CD4-positive, alpha-beta T cell treated with Interleukin-15 for 1 hour (primary cell): ENCODE measurements around the gene SFRP5.

Experiments
- DNase-seq: peaks from one replicate; pipeline ENCODE4 v3.0.0-alpha.2; 2020

The SFRP5 gene, protein sequence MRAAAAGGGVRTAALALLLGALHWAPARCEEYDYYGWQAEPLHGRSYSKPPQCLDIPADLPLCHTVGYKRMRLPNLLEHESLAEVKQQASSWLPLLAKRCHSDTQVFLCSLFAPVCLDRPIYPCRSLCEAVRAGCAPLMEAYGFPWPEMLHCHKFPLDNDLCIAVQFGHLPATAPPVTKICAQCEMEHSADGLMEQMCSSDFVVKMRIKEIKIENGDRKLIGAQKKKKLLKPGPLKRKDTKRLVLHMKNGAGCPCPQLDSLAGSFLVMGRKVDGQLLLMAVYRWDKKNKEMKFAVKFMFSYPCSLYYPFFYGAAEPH

DNA sequence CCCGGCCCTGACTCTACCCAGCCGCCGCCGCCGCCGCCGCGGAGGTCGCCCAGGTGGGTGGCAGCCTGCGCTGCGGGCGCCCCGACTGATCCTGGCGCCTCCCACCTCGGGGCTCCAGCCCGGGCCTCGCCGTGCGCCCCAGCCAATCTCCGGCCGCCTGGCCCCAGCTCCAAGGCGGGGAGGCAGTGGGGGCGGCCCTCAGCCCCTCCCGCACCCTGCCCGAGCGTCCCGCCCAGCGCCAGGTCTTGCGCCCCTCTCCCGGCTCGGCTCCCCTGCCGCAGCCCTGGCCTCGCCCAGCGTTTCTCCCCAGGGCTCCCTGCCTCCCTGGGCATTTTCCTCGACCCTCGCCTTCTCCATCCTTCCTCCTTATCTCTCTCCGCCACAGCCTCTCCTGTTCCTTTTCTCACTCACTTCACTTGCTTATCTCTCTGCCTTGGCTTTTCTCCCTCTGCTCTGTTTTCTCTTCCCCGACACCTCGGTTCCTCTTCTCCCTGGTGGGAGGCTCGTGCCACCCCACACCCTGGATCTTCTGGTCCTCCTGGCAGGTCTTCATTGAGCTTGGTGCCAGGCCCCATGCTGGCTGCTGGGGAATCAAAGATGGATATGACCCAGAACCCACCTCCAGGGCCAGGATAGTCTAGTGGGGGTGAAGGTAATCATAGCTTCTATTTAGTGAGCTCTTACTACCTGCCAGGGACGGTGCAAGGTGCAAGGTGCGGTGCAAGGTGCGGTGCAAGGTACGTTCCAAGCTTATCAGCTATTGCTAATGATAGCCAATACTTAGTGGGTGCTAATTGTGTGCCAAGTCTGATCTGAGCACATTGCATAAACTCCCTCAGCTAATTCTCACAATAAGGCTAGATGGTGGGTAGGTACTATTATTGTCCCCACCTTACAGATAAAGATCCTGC, at the start of gene SFRP5:
Gene SFRP5 (minus strand): TSS at position 87 of the 911 bp plus-strand sequence. CDS start 166 bp downstream, outside the sequence.
- DNase-seq: no peak

DNA sequence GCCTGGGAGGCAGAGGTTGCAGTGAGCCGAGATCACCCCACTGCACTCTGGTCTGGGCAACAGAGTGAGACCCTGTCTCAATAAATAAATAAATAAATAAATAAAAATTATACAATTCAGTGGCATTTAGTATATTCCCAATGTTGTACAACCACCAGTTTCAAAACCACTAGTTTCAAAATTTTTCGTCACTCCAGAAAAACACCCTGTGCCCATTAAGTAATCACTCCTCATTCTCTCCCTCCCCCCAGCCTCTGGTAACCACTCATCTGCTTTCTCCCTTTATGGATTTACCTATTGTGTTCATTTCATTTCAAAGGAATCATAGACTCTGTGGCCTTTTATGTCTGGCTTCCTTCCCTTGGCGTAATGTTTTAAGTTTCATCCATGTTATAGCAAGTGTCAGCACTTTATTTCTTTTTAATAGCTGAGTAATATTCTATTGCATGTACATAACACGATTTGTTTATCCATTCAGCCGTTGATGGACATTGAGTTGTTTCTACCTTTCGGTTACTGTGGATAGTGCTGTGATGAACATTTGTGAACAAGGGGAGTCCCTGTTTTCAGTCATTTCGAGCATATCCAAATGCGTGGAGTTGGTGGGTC, 48.4 kb upstream of the SFRP5 start:
- no peak for DNase-seq

DNA sequence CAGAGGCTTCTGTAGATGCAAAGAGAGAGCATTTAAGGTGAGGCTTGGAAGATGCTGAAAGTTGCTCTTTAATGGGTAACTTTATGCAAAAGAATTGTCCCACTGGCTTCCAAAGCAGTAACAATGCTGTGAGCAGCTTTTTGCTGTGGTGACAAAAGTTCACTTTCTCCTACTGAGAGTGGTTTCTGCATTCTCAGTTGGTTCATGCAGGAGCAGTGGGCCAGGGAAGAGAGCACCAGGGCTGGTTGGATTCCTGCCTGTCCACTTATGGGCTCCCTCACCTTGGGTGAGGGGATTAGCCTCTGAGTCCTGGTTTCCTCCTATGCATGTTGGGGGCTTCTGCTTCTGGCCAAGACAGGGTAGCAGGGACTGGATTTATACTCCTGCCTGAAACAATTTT, 46.8 kb upstream of the SFRP5 start:
- DNase-seq: no peak

DNA sequence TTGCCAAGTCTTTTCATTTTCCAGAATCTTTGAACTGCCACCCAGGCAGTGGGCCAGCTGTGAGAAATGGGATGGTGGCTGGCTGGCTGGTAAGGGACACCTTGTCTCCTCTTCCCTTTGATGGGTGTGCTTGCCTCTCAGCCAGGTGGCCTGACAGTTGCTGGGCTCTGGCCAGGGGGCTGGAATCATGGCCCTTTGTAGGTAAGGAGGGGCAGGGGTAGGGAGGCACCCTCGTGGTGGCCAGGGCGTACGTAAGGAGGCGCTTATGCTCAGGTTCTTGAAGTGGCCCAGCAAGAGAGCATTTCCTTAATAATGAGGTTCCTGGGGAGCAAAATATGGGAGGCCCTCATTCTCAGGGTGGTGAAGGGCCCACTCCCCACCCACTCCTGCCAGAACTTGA, 44.8 kb upstream of the SFRP5 start:
- no peak for DNase-seq

DNA sequence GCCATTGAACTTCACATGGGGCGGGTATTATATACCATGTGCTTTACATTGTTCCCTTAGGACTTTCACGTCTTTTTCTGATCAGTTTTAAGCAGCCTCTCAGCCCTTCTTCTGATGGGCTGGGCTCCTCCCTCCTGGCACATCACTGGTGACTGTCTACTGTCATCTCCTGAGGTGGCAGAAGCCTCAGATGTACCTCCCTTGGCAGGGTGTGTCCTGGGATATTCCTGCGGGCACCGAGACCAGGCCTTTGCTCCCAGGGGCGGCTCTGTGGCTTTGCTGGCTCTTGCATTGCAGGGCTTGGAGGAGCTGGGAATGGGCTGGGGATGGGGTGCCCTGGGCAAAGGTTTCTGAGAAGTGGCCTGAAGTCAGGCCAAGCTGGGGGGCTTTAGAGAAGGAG, 43.2 kb upstream of the SFRP5 start:
- no peak for DNase-seq

DNA sequence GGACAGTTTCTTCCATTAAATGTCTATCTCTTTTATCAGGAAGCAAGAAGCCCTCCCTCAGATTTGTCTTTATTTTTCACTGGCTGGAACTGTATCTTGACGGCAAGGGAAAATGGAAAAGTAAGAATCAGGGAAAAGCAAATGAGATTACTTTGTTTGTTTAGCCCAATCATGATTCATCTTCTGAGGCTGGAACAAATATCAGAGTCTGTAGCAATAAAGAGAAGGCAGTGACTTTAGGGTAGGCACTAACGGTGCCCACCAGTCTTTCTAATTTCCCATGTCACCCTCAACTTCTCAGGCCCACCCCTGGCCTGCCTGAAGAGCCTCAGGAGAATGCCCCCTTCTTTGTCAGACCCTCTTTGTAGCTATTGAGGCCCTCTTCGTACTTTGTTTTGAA, 41.5 kb upstream of the SFRP5 start:
- DNase-seq: no peak

DNA sequence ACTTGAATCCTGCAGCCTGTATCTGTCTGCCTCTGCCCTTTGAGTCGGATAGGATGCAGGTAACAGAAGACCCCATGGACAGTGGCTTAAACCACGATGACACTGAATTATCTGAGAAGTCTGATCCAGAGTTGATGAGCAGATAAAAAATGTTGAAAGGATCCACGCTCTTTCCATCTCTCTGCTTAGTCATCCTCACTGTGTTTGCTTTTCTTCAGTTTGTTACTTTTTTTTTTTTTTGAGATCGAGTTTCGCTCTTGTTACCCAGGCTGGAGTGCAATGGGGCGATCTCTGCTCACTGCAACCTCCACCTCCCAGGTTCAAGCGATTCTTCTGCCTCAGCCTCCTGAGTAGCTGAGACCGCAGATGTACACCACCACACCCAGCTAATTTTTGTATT, 40.9 kb upstream of the SFRP5 start:
- no peak for DNase-seq

DNA sequence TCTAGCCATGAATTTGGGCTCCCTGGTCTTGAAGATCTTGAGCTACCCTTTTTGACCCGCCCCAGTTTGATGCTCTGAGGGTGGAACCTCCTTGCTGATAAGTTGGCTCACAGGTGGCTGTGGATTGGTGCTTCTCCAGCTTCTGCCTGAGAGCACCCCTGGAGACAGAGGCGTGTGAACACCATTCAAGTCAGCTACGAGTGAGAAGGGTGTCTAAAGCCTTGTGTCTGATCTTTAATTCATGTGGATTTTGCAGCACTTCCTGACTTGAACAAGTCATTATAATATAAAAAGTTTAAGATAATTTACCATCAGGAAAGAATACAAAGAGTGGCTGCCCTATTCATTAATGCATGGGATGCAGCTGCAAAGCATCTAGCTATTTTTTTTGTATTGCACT, 40.2 kb upstream of the SFRP5 start:
- DNase-seq: no peak

DNA sequence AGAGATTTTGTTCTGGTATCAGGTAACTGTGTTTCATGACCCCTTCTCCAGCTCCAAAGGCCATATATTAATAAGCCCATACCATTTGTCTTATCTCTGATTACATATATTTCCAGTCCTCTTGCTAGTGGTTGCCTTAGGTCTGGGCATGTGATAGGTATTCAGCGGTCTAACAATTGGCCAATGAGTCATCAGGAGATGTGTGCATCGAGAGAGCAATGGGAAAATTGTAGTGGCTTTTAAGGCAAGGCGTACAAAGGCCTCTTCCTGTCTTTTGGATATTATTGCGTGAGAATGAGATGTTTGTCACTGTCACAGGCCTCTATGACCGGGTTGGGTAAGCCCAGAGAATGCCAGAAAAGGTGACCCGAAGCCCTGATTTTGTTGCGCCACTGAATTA, 38.6 kb upstream of the SFRP5 start:
- DNase-seq: no peak

DNA sequence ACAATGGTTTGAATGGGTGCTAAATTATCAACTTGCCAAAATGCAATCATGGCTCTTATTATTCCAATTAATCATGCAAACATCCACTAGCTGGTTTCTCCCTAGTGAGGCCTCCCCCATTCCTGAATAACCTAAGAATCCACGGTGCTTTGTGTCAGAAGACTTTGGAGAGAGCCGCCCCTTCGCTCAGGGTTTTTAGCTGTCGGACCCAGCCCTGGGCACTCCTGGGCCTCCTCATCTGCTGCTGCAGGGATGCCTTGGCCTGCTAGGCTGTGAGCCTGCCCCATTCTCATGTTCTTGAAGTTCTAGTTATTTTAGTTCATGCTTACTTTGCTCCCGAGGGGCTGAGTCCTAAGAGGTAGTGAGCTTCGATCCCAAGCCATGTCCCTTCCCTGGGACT, 34.1 kb upstream of the SFRP5 start:
- no peak for DNase-seq

DNA sequence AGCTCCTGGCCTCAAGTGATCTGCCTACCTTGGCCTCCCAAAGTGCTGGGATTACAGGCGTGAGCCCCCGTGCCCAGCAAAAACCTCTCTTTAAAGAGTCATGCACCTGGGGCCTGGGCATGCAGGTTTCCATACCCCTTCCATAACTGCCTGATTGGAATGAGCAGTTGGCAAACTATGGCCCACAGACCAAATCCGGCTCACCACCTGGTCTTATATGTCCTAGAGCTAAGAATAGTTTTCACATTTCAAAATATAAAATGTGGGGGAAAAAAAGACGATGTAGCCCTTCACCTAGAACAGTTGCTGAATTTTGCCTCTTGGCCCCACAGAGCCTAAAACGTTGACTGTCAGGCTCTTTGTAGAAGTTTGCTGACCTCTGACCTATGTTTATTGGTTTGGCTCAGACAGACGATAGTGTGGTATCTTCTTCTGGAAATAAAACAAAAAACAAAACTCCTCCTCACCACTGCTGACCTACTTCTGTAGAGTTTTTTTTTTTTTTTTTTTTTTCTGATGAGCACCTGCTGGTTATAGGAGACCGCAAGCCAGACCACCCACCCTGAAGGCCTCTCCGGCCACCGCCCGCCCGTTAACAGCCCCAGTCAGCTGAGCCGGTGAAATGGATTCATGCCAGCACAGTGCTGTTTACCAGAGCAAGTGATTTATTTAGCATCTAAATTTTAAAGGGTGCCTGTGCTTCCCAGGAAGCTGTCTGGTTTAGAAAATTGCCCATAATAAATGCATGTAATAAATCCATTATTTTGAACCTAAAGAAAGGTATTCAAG, 33.5 kb upstream of the SFRP5 start:
- DNase-seq: no peak

DNA sequence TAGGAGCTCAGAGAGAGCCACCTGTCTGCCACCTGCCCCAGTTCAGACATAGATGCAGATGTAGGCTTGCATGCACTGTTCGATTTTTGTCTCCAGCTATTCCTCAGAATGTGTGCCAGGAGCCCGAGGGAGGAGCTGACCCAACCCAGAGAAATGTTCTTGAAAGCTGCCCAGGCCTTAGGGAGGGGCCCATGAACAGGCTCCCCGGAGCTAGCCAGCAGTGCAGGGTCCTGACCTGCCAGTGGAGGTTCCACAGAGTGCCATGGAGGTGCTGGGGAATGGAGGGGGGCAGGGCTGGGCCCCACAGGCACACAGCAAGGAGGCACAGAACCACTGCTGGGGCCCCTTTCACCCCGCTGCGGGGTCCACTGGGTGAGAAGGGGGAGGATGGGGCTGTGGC, 29.6 kb upstream of the SFRP5 start:
- no peak for DNase-seq

DNA sequence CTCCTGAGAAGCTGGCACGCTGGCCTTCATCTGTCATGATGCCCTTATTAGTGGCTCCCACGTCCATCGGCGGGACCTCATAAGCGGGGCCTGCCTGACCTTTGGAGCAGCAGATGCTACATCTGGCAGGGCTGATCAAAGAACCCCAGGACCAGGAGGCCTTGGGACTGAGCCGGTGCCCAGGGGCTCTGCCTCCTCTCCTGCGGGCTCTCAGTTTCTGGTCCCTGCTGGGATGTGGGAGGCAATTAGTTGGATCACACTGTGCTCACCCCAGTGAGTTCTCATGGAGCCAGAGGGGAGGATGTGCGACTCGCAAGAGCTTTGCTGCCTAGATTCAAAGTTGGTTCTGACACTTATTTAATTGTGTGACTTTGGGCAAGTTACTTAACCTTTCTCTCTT, 28.7 kb upstream of the SFRP5 start:
- DNase-seq: no peak

DNA sequence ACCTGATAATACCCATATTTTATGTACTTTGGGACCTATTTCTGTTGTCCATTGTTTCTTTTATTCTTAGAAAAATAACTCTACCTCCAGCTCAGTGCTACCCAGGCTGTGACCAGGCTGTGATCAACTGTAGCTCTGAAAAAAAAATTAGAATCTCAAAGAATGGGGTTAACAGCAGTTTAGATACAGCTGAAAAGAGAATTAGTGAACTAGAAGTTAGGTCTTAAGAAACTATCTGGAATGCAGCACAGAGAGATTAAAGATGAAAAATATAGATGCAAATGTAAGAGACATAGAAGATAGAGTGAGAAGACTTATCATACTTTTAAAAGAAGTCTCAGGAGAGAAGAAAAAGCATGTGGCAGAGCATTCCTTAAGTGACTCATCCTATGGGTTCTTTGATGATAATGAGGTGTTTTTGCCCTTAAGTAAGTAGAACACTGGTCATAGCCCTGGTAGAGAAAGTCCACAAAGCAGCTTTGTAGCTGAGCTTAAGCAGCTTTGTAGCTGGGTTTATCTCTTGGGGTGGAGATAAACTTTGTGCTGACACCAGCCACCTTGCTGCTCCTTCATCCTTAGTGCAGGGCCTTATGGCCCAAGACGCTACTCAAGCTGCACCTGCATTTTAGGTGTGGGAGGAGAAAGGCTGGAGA, 27.3 kb upstream of the SFRP5 start:
- no peak for DNase-seq

DNA sequence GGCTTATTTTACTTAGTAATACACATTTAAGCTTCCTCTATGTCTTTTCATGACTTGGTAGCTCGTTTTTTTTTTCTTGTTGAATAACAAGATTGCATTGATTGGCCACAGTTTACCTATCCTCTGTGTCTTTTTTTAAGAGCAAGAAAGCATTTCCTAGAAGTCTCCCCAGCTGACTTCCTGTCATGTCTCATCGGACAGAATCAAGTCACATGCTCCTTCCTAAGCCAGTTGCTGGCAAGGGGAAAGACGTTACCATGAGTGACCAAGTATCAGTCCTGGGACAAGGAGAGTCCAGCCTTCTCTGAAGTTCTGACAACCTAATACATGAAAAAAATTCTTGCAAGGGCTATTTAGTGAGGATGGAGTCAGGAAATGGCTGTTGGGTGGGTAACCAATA, 24.9 kb upstream of the SFRP5 start:
- peak; percentile 35 for DNase-seq

DNA sequence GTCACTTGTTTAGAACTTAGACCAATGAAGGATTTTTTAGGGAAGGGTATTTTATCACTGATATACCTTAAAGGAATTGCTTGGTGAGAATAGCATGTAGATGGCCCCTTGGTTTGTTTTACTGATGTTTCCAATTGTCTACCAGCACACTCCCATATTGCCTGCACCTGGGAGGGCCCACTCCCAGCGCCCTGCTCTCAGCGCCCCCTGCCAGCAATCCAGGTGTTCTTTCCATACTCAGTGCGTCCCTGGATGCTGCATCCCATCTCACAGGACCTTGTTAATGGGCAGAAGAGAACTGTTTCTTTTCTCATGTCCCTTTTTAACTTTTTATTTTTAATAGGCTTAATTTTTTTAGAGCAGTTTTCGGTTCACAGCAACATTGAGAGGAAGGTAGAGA, 24.1 kb upstream of the SFRP5 start:
- DNase-seq: no peak

DNA sequence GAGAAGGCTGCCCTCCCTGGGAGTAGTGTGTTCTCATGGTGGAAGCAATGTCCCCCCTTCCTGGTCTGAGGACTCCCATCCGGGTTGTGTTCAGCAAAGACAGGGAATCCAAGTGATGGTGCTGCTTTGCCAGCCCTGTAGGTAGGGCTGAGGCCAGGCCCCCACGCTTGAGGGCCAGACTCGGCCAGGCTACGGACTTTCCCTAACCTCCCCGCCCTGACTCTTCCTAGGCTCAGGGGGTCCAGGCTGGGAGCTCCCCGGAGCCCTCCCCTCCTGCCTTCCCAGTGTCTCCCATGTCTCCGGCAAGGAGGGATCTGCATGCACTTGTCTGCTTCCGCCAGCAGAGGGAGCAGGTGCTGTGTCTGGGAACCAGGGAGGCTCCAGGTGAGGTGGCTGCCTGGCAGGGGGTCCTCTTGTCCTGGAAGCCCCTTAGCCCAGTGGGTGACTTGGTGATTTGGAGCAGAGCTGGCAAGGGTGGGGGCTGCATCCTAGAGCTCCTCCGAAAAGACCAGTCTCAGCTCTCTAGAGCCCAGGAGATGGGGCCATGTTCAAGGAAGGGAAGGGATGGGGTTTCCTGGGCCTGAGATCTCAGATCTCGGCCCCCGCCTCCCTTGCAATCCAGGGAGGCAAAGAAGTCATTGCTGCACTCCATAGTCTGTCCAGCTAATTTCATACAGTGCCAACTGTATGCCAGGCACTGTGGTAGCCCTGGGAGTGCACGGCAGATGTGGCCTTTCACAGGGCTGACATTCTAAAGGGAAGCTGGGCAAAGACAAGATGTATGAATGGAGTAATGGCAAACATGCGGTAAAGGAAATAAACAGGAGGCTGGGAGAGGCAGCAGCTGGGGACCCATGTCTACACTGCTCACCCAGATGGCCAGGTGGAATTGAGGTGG, 20.3 kb upstream of the SFRP5 start:
- DNase-seq: peak; percentile 53

DNA sequence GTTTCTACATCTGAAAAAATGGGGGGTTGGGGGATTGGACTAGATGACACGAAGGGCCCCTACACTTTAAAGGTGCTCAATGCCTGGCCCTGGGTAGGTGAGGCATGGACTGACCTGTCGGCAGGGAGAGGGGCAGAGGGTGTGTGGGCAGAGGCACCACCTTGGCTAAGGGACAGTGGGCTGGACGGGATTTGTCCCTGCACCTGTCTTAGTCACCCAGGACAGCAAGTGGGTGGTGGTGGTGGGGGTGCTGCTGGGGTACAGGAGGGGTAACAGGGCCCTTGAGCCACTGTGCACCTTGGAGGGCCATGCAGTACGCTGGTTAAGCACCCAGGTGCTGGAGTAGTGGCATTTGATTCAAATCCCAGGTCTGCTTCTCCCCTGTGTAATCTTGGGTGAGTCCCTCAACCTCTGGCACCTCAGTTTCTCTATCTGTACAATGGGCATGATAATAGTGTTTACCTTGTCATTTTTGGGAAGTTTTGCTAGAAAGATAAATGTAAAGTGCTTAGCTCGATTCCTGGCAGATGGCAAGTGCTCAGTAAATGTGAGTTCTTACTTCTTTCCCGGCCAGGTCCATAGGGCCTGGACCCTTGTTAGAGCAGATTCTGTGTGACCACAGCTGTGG, 18.1 kb upstream of the SFRP5 start:
- no peak for DNase-seq

DNA sequence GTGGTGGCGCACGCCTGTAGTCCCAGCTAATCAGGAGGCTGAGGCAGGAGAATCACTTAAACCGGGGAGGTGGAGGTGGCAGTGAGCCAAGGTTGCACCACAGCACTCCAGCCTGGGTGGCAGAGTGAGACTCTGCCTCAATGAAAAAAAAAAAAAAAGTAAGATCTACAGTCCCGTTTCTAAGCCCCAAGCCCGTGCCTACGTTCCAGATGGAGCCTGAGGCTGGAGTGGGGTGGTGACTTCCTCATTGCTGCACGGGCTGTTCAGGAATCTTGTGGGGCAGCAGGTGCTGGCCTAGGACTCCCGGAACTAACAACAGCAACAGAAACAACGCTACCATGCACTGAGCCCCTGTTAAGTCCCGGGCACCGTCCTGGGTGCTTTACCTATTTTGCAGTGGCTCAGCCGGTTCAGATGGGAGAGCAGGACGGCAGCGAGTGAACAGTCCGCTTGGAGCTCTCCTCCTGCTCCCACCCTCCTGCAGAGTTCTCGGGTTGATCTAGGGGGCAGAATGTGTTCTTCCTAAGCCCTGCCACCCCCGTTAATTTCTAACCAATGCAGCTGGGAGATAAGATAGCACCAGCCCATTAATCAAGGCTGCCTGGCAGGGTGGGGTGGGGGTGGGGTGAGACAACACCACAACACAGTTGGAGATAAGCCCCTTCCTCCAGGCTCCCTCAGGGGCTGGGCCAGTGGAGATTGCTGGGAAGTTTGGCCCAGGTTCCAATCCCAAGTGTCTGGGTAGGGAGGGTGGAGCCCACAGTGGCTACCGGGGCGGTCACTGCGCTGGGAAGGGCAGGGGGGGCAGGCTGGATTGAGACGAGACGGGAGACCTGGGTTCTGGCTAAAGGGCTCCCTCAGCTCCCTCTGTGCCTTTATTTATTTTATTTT, 17.0 kb upstream of the SFRP5 start:
- DNase-seq: no peak

DNA sequence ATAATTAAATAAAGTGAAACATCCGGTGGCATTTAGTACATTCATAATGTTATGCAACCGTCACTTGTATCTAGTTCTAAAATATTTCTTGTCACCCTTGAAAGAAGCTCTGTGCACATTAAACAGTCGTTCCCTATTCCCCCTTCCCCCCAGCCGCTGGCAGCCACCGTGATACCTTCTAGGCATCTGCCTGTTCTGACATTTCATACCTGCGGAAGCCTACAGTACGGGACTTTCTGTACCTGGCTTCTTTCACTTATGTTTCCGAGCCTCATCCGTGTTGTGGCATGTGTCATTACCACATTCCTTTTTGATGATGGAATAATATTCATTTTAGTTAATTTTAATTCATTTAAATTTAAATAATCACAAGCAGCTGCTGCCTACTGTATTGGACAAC, 13.9 kb upstream of the SFRP5 start:
- no peak for DNase-seq
